Upper lobe of left lung (tissue), 6 donors: ENCODE results near the gene IQSEC1. TPM values are rescaled to one million over a fixed set of nuclear protein-coding genes. Genes with fewer than 3 reads are reported as not detected.

Experiments
- ATAC-seq, 2 donors: fragments of 200-7000 bp; cut with Tn5 transposase; one replicate each; pipeline ENCODE4 v1.9.1; 2022; ENCODE audit warnings: mild to moderate bottlenecking in 2 of 2, moderate library complexity in 2 of 2; ENCODE audit not compliant: low FRiP score in 2 of 2
- DNase-seq, 2 donors: peaks; one replicate each; pipeline ENCODE4 v3.0.0-alpha.2; 2019 to 2020
- H3K27ac ChIP-seq, 4 donors: fragments of 200-600 bp; sonication (generic); one replicate each; pipeline ENCODE4 v1.5.1; 2016 to 2019
- H3K27me3 ChIP-seq, 4 donors: fragments of 200-600 bp; sonication (generic); one replicate each; pipeline ENCODE4 v1.5.1; 2017 to 2019
- H3K36me3 ChIP-seq, 4 donors: fragments of 200-600 bp; sonication (generic); one replicate each; pipeline ENCODE4 v1.5.1; 2016 to 2019
- H3K4me1 ChIP-seq, 4 donors: fragments of 200-600 bp; sonication (generic); one replicate each; pipeline ENCODE4 v1.5.1; 2018 to 2019
- H3K4me3 ChIP-seq, 4 donors: fragments of 200-600 bp; sonication (generic); one replicate each; pipeline ENCODE4 v1.5.1; 2017 to 2019; ENCODE audit warnings: mild to moderate bottlenecking in 2 of 4, moderate library complexity in 1 of 4
- H3K9me3 ChIP-seq, 4 donors: fragments of 200-600 bp; sonication (generic); one replicate each; pipeline ENCODE4 v1.5.1; 2018 to 2019
- EP300 ChIP-seq, 4 donors: sonication (generic); formaldehyde crosslinking; IDR thresholded peaks; one replicate each; pipeline ENCODE4 v1.5.1; 2017; ENCODE audit warnings: antibody characterized with exemption in 4 of 4, control low read depth in 2 of 4
- POLR2A ChIP-seq, 4 donors: fragments of 450-650 bp; IDR thresholded peaks; one replicate each; pipeline ENCODE4 v1.5.1; 2016 to 2017; ENCODE audit warnings: antibody characterized with exemption in 4 of 4, mild to moderate bottlenecking in 2 of 4
- POLR2AphosphoS5 ChIP-seq, 2 donors: sonication (generic); formaldehyde crosslinking; IDR thresholded peaks; one replicate each; pipeline ENCODE4 v1.5.1; 2017; ENCODE audit warnings: antibody characterized with exemption in 2 of 2
- WGBS, 2 donors: methylation state at CpG; one replicate each; pipeline ENCODE4 v1.1.5; 2017 to 2018; 5-methylcytosine and 5-hydroxymethylcytosine counted together
- total RNA-seq, 6 donors: library from RNA; depleted of rRNA in 4 of 6; stranded (reverse); fragments of >200 nt in 4 of 6; gene quantifications; one replicate each; pipeline versions ENCODE4 v1.1.0 to v1.2.1, GENCODE V29; 2016 to 2021
- TF ChIP-seq, protein P1 (sequence below), 6 experiments: fragments of 450-650 bp in 4 of 6; fragments of 200-600 bp in 2 of 6; sonication (generic) in 2 of 6; IDR thresholded peaks; one replicate each; pipeline ENCODE4 v1.5.1; 2016 to 2019; ENCODE audit warnings: antibody characterized with exemption in 6 of 6
- donor health status: DM: no; HTN: no; CAD: no; lungs with moderate emphysema.
- donor health status: DM: no; HTN: yes; CAD: no; lungs with severe emphysema.

The IQSEC1 gene
- total RNA-seq, 6 donors from 2014 or later: 51.1 to 105 (median 81.0) TPM

DNA sequence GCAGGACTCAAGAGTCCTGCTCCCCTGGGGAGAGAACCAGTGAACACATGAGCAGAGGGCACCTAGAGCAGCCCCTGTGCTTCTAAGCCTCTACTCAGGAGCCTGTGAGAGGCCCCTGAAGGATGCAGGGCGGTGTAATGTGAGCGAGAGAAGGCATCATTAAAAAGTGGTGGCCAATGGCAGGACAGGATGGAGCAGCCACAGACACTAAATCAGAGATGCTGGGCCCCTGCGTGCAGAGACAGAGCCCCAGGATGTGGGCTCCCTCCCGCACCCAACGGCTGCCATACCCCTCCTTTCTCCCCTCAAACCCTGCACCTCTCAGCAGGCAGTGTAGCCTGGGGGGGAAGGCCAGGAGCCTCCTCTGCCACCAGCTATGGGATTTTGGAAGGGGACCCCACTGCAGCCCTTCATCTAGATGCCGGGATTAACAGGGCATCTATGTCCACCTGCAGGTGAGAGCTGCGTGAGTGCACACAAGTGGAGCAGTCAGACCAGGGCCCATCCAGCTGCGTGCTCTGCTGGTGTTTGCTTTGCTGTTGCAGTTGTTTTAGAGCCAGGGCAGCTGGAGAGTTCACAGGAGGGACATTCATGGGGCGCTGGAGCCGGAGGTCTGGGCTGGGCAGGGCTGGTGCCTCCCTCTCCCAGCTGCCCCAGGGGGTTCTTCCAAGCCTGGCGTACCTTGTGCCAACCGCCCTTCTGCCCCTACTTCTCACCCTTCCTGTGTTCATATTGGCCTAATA is 5.1 kb upstream of the IQSEC1 start:
- no peak overlapping the region for H3K4me3 ChIP-seq
- ATAC-seq: no peak
- peaks cover 0 to 12% (median 6%) of the 10 kb centered on the region in 4 donors for H3K27me3 ChIP-seq
- no peaks in the 10 kb centered on the region for H3K36me3 ChIP-seq
- no peaks in the 10 kb centered on the region for H3K9me3 ChIP-seq
- TF ChIP-seq POLR2AphosphoS5 (IDR thresholded peaks at IDR 0.05) (no peak), POLR2A (IDR thresholded peaks at IDR 0.05) (no peak), EP300 (IDR thresholded peaks at IDR 0.05) (no peak)
- TF ChIP-seq, protein P1, sequence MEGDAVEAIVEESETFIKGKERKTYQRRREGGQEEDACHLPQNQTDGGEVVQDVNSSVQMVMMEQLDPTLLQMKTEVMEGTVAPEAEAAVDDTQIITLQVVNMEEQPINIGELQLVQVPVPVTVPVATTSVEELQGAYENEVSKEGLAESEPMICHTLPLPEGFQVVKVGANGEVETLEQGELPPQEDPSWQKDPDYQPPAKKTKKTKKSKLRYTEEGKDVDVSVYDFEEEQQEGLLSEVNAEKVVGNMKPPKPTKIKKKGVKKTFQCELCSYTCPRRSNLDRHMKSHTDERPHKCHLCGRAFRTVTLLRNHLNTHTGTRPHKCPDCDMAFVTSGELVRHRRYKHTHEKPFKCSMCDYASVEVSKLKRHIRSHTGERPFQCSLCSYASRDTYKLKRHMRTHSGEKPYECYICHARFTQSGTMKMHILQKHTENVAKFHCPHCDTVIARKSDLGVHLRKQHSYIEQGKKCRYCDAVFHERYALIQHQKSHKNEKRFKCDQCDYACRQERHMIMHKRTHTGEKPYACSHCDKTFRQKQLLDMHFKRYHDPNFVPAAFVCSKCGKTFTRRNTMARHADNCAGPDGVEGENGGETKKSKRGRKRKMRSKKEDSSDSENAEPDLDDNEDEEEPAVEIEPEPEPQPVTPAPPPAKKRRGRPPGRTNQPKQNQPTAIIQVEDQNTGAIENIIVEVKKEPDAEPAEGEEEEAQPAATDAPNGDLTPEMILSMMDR (IDR thresholded peaks at IDR 0.05): no peak
- WGBS, 2 donors: 57 to 78% methylated on average over 9 to 12 of the region's 12 CpGs
- DNase-seq: no peak
- peaks cover 1 to 4% (median 4%) of the 10 kb centered on the region in 4 donors for H3K4me1 ChIP-seq
- H3K27ac ChIP-seq: no peak overlapping the region

DNA sequence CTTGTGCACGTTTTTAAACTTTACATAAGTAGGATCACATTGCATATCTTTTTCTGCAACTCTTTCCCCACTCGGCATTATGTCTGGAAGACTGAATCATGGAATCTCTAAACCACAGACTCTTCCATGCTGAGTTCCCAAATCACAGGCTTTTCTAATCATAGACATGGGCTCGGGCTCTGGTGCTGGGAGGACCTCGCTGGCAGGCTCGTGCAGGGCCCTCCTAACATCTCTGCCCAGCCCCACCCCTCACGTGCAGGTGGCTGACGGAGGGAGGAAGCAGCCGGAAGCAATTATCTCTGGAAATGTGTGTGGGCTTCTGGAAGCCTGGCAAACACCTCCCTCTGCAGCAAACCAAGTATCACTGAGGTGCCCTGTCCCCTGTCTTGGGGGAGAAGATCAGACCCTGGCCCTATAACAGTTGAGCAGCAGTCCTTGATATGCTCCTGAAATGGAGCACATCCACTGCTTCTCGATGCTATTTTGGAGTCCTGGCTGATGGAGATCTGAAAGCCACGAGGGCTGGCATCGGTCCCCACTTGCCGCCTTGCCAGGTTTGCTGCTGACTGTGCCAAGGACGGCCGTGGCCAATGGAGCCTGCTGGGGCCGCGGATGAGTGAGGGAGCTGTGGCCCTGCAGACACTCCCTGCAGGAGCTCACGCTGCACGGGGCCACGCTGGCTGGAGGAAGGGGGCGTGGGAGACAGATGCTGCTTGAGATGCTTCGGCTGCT is 4.4 kb upstream of the IQSEC1 start:
- Histone ChIP-seq H3K27me3 (peaks cover 0 to 19% (median 10%) of the 10 kb centered on the region in 4 donors), H3K4me3 (no peak overlapping the region), H3K4me1 (peaks cover 4 to 11% (median 8%) of the 10 kb centered on the region in 4 donors), H3K27ac (no peak overlapping the region), H3K9me3 (no peaks in the 10 kb centered on the region), H3K36me3 (no peaks in the 10 kb centered on the region)
- 50 to 56% methylated on average over 11 to 20 of the region's 21 CpGs for WGBS, 2 donors
- ATAC-seq: no peak
- no peak for DNase-seq
- no peak for TF ChIP-seq EP300 (IDR thresholded peaks at IDR 0.05)
- no peak for TF ChIP-seq POLR2A (IDR thresholded peaks at IDR 0.05)
- TF ChIP-seq POLR2AphosphoS5 (IDR thresholded peaks at IDR 0.05): no peak
- TF ChIP-seq, protein P1 (IDR thresholded peaks at IDR 0.05): no peak

DNA sequence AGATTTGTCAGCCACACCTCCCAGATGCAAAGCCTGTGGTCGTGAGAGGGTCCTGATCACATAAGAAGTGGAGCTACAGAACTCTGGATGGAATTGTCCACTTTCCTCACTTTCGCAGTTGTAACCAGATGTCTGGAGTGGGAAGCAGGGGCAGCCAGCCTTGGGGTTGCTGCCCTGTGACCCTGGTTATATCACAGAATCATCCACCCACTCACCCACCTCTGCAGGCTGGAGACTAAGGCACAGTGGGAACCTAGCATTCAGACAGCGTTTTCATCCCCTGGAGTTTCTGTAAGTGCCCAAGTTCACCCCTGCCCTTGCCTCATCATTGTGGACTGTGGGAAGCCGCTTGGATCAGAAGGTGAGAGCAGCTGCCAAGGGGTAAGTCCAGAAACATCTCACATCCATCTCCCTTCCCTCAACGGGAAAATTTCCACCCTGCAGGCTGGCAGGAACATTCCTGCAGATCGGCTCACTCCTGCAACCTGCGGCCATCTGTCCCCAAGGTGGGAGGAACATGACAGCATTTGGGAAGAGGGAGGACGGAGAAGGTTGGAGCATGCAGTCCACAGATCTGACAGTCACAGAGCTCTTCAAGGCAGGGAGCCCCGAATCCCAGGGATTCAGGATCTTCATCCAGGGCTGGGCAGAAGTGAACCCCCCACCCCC is 2.9 kb upstream of the IQSEC1 start:
- ATAC-seq (no peak), DNase-seq (no peak)
- 54 to 58% methylated on average over 7 to 9 of the region's 9 CpGs for WGBS, 2 donors
- no peaks in the 10 kb centered on the region for H3K9me3 ChIP-seq
- no peaks in the 10 kb centered on the region for H3K36me3 ChIP-seq
- no peak for TF ChIP-seq POLR2AphosphoS5 (IDR thresholded peaks at IDR 0.05)
- TF ChIP-seq EP300 (IDR thresholded peaks at IDR 0.05): no peak
- TF ChIP-seq, protein P1 (IDR thresholded peaks at IDR 0.05): no peak
- no peak for TF ChIP-seq POLR2A (IDR thresholded peaks at IDR 0.05)
- no peak overlapping the region for H3K27ac ChIP-seq
- no peak overlapping the region for H3K4me3 ChIP-seq
- H3K4me1 ChIP-seq: peaks cover 4 to 13% (median 8%) of the 10 kb centered on the region in 4 donors
- H3K27me3 ChIP-seq: peaks cover 0 to 21% (median 11%) of the 10 kb centered on the region in 4 donors

DNA sequence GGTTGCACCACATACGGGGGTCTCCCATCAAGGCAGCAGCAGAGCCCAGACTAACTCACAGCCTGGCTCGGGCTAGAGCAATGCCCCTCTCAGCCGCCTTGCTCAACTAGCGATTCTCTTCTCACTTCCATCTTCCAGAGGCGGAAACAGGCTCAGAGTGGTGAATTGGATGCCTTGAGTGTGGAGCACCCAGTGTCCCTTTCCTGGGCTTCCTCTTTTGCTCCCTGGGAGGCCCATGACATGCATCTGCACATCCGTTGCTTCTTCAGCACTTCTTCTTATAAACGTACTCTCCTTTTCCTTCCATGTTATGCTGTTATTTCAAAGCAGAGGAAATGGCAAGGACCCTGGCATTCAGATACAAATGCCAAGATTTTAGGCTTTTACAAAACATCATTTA is 2.1 kb upstream of the IQSEC1 start:
- H3K4me3 ChIP-seq: no peak overlapping the region
- peaks cover 4 to 13% (median 8%) of the 10 kb centered on the region in 4 donors for H3K4me1 ChIP-seq
- no peaks in the 10 kb centered on the region for H3K9me3 ChIP-seq
- TF ChIP-seq EP300 (IDR thresholded peaks at IDR 0.05): no peak
- TF ChIP-seq POLR2AphosphoS5 (IDR thresholded peaks at IDR 0.05): no peak
- TF ChIP-seq POLR2A (IDR thresholded peaks at IDR 0.05): no peak
- TF ChIP-seq, protein P1 (IDR thresholded peaks at IDR 0.05): no peak
- no peaks in the 10 kb centered on the region for H3K36me3 ChIP-seq
- no peak overlapping the region for H3K27ac ChIP-seq
- H3K27me3 ChIP-seq: peaks cover 0 to 21% (median 11%) of the 10 kb centered on the region in 4 donors
- 70 to 75% methylated on average over 7 of the region's 7 CpGs for WGBS, 2 donors
- peak in 1 of 2 donors; percentile 38 for ATAC-seq
- DNase-seq: peak in 1 of 2 donors; percentile 43
